OCI-LY1 (cell line): ENCODE data around the gene DIP2C.
A peak's percentile ranks its signal among the peaks of the same experiment; 100 is the strongest.

ENCODE experiments used
- H2AFZ ChIP-seq: fragments of 200-600 bp; sonication (generic), shearing (Covaris generic); 2 replicates; pipeline ENCODE4 v1.6.0; 2014; ENCODE audit warnings: antibody characterized with exemption, mild to moderate bottlenecking, low read length
- H3F3A ChIP-seq: fragments of 200-600 bp; sonication (generic), shearing (Covaris generic); 2 replicates; pipeline ENCODE4 v1.6.0; 2014; ENCODE audit warnings: mild to moderate bottlenecking, antibody characterized with exemption, low read length, moderate library complexity; ENCODE audit not compliant: insufficient read depth
- H3K27ac ChIP-seq: fragments of 200-600 bp; sonication (generic); 2 replicates; pipeline ENCODE4 v1.5.1; 2014; ENCODE audit warnings: low read length, mixed run types, mild to moderate bottlenecking, low read depth; ENCODE audit not compliant: poor library complexity, severe bottlenecking
- H3K27me3 ChIP-seq: fragments of 200-600 bp; sonication (generic); 2 replicates; pipeline ENCODE4 v1.6.0; 2014; ENCODE audit warnings: antibody characterized with exemption, mild to moderate bottlenecking, low read length, moderate library complexity; ENCODE audit not compliant: insufficient read depth
- H3K36me3 ChIP-seq: fragments of 200-600 bp; sonication (generic); 2 replicates; pipeline ENCODE4 v1.6.1; 2014; ENCODE audit warnings: mild to moderate bottlenecking, antibody characterized with exemption, low read length, moderate library complexity, mixed read lengths; ENCODE audit not compliant: insufficient read depth
- H3K4me1 ChIP-seq: fragments of 200-600 bp; sonication (generic); 2 replicates; pipeline ENCODE4 v1.5.1; 2014; ENCODE audit warnings: mild to moderate bottlenecking, low read length, moderate library complexity; ENCODE audit not compliant: insufficient read depth, severe bottlenecking
- H3K4me2 ChIP-seq: fragments of 200-600 bp; sonication (generic), shearing (Covaris generic); 2 replicates; pipeline ENCODE4 v1.6.1; 2014; ENCODE audit warnings: low read length
- H3K4me3 ChIP-seq: fragments of 200-600 bp; sonication (generic); 2 replicates; pipeline ENCODE4 v1.5.1; 2014; ENCODE audit warnings: low read length, low read depth, mild to moderate bottlenecking, mixed read lengths; ENCODE audit not compliant: poor library complexity, severe bottlenecking
- H3K79me2 ChIP-seq: fragments of 200-600 bp; shearing (Covaris generic); 2 replicates; pipeline ENCODE4 v1.6.1; 2016; ENCODE audit warnings: mixed run types, low read length, mixed read lengths; ENCODE audit not compliant: insufficient read depth
- H3K9ac ChIP-seq: fragments of 200-600 bp; sonication (generic), shearing (Covaris generic); 2 replicates; pipeline ENCODE4 v1.6.1; 2014; ENCODE audit warnings: mild to moderate bottlenecking, low read length, mixed read lengths
- H3K9me2 ChIP-seq: fragments of 200-600 bp; sonication (generic), shearing (Covaris generic); 2 replicates; pipeline ENCODE4 v1.6.1; 2014; ENCODE audit warnings: low read depth, mild to moderate bottlenecking, low read length, mixed read lengths
- H3K9me3 ChIP-seq: fragments of 200-600 bp; shearing (Covaris generic); 2 replicates; pipeline ENCODE4 v1.6.1; 2014; ENCODE audit warnings: low read length, mixed read lengths
- H4K20me1 ChIP-seq: fragments of 200-600 bp; sonication (generic), shearing (Covaris generic); 2 replicates; pipeline ENCODE4 v1.6.0; 2016; ENCODE audit warnings: mild to moderate bottlenecking, low read length; ENCODE audit not compliant: insufficient read depth
- EZH2 ChIP-seq: fragments of 200-600 bp; sonication (generic), shearing (Covaris generic); IDR thresholded peaks from 2 replicates; pipeline ENCODE4 v1.8.0; 2017; ENCODE audit warnings: borderline replicate concordance, mixed run types, mild to moderate bottlenecking, antibody characterized with exemption, low read length, moderate library complexity, mixed read lengths
- TF ChIP-seq, protein P1 (sequence below): fragments of 200-600 bp; sonication (generic), shearing (Covaris generic); IDR thresholded peaks from 2 replicates; pipeline ENCODE4 v1.5.1; 2017; ENCODE audit warnings: mild to moderate bottlenecking, antibody characterized with exemption, low read length, moderate library complexity, mixed read lengths

Gene DIP2C

DNA sequence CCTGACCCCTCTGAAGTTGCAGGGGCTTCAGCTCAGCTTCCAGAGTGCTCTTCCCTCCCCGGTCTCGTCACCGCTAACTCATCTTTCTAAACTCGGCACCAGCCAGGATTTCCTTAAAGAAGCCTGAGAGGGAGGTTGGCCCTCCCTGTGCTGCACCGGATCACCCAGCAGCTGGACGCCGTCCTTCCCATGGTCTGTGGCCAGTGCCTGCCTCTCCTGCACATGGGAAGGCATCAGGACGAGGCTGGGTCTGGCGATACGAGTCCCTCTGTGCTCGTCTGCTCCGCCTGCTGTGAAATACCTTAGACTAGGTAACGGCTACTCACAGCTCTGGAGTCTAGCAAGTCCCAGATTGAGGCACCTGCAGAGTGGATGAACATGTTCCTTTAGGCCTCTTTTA is 375.1 kb downstream of the DIP2C start:
- peaks cover 9% of the 10 kb centered on the region for H3F3A ChIP-seq
- no peaks in the 10 kb centered on the region for H3K27me3 ChIP-seq
- peaks cover 100% of the 10 kb centered on the region for H3K4me1 ChIP-seq
- no peak for TF ChIP-seq EZH2
- TF ChIP-seq, protein P1, sequence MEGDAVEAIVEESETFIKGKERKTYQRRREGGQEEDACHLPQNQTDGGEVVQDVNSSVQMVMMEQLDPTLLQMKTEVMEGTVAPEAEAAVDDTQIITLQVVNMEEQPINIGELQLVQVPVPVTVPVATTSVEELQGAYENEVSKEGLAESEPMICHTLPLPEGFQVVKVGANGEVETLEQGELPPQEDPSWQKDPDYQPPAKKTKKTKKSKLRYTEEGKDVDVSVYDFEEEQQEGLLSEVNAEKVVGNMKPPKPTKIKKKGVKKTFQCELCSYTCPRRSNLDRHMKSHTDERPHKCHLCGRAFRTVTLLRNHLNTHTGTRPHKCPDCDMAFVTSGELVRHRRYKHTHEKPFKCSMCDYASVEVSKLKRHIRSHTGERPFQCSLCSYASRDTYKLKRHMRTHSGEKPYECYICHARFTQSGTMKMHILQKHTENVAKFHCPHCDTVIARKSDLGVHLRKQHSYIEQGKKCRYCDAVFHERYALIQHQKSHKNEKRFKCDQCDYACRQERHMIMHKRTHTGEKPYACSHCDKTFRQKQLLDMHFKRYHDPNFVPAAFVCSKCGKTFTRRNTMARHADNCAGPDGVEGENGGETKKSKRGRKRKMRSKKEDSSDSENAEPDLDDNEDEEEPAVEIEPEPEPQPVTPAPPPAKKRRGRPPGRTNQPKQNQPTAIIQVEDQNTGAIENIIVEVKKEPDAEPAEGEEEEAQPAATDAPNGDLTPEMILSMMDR, result no peak
- peak overlapping the region; percentile 48 for H3K4me3 ChIP-seq
- H3K9ac ChIP-seq, result peak overlapping the region; percentile 87
- no peaks in the 10 kb centered on the region for H3K9me3 ChIP-seq
- H2AFZ ChIP-seq, result no peak overlapping the region
- no peaks in the 10 kb centered on the region for H3K9me2 ChIP-seq
- H3K4me2 ChIP-seq, result peak overlapping the region; percentile 69
- H3K79me2 ChIP-seq, result no peaks in the 10 kb centered on the region
- peak overlapping the region; percentile 100 for H3K27ac ChIP-seq
- no peaks in the 10 kb centered on the region for H4K20me1 ChIP-seq
- peaks cover 44% of the 10 kb centered on the region; the same call in 1 of the 2 replicates for H3K36me3 ChIP-seq

DNA sequence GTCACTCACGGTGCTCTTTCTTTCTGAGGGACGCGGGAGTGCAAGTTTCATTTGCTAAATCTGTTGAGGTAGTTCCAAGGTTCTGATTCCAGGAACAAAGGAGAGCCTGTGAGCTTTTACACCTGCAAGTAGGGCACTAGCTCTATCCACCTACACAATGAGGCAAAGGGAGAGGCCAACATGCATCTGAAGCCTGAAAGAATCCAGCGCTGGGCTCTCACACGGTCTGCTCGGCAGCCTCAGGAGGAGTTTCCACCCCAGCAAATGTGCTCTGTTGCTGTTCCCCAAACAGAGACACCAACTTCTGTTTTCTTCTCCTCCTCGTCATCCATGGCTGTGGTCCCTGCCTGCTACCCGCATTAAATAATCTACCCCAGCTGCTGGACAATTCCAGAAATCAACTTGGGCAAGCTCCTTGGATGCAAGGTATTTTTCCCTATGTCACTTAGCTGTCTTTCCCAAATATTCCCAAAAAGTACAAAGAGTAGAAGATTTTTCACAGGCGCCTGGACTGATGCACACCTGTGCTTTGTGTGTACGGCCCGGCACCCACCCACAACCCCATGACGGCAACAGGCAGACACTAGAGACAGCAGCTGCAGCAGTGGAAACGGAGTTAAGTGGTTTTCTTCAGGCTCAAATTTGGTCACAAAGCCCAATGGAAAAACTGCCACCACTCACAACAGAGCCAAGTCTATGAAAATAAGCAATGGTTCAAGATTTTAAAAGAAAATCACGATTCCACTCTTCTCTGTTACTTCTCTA is 377.4 kb downstream of the DIP2C start:
- Histone ChIP-seq H4K20me1 (no peaks in the 10 kb centered on the region), H3K36me3 (peaks cover 47% of the 10 kb centered on the region; the same call in 1 of the 2 replicates), H2AFZ (no peak overlapping the region), H3K4me2 (peak overlapping the region; percentile 69), H3K79me2 (no peaks in the 10 kb centered on the region), H3K4me1 (peaks cover 100% of the 10 kb centered on the region), H3F3A (peaks cover 5% of the 10 kb centered on the region; the same call in 1 of the 2 replicates), H3K9ac (peak overlapping the region; percentile 87), H3K9me3 (no peaks in the 10 kb centered on the region), H3K4me3 (peak overlapping the region; percentile 56), H3K27ac (peak overlapping the region; percentile 100), H3K9me2 (no peaks in the 10 kb centered on the region), H3K27me3 (no peaks in the 10 kb centered on the region)
- no peak for TF ChIP-seq EZH2

GRCh38 chr10:310976-311639 is 378.4 kb downstream of the DIP2C start:
- no peaks in the 10 kb centered on the region for H4K20me1 ChIP-seq
- H3K36me3 ChIP-seq, result peaks cover 45% of the 10 kb centered on the region; the same call in 1 of the 2 replicates
- H3K79me2 ChIP-seq, result no peaks in the 10 kb centered on the region
- peaks cover 100% of the 10 kb centered on the region for H3K4me1 ChIP-seq
- peak overlapping the region; percentile 87 for H3K9ac ChIP-seq
- no peaks in the 10 kb centered on the region for H3K9me2 ChIP-seq
- no peaks in the 10 kb centered on the region for H3K27me3 ChIP-seq
- no peak overlapping the region for H2AFZ ChIP-seq
- H3F3A ChIP-seq, result peaks cover 5% of the 10 kb centered on the region; the same call in 1 of the 2 replicates
- peak overlapping the region; percentile 56 for H3K4me3 ChIP-seq
- H3K9me3 ChIP-seq, result no peaks in the 10 kb centered on the region
- H3K4me2 ChIP-seq, result peak overlapping the region; percentile 69
- H3K27ac ChIP-seq, result peak overlapping the region; percentile 100
- TF ChIP-seq, protein P1, result no peak
- no peak for TF ChIP-seq EZH2
